Measurements from ENCODE around the gene SLC7A5.

GRCh38 chr16:87824016-87824990 is 45.0 kb downstream of the SLC7A5 start:
- no peak for TF ChIP-seq POLR2A (IDR thresholded peaks at IDR 0.05)
- no peak for TF ChIP-seq CTCF (IDR thresholded peaks at IDR 0.05 in 4 of 5, conservative IDR thresholded peaks at IDR 0.05 in 1 of 5)
